Mesothelial cell of epicardium (in vitro differentiated cells): Measurements from ENCODE around the gene CDC42SE1. TPM values are rescaled to one million over a fixed set of nuclear protein-coding genes. Genes with fewer than 3 reads are reported as not detected.
A peak's percentile ranks its signal among the peaks of the same experiment; 100 is the strongest.
"Not testable (repeated sequence)": the region's sequence is repeated elsewhere in the genome, so short reads cannot be mapped to it uniquely, and the experiment has no call there.

Source experiments
- DNase-seq, 2 experiments: peaks; one replicate each; pipeline ENCODE4 v3.0.0; 2021; ENCODE audit warnings: low spot score in 2 of 2; ENCODE audit not compliant: unreplicated experiment in 2 of 2
- H3K27ac Mint-ChIP-seq: 2 replicates; pipeline ENCODE4 v1.8.0; 2021; ENCODE audit warnings: mixed read lengths
- H3K27me3 Mint-ChIP-seq: 2 replicates; pipeline ENCODE4 v1.8.0; 2021; ENCODE audit warnings: low read depth, mixed read lengths
- H3K36me3 Mint-ChIP-seq: 2 replicates; pipeline ENCODE4 v1.8.0; 2021; ENCODE audit warnings: mixed read lengths
- H3K4me1 Mint-ChIP-seq: 2 replicates; pipeline ENCODE4 v1.8.0; 2021; ENCODE audit warnings: mixed read lengths
- H3K4me3 Mint-ChIP-seq: 2 replicates; pipeline ENCODE4 v1.8.0; 2021; ENCODE audit warnings: mild to moderate bottlenecking, moderate library complexity, mixed read lengths
- H3K9me3 Mint-ChIP-seq: 2 replicates; pipeline ENCODE4 v1.8.0; 2021; ENCODE audit warnings: mixed read lengths
- total RNA-seq: library from RNA; stranded (reverse); gene quantifications from 3 replicates; pipeline ENCODE4 v1.2.1, GENCODE V29; 2021
- TF ChIP-seq, protein P1 (sequence below): fragments of 200-600 bp; sonication (generic); IDR thresholded peaks from one replicate; pipeline ENCODE4 v1.5.0; 2021; ENCODE audit warnings: antibody characterized with exemption; ENCODE audit not compliant: unreplicated experiment

CDC42SE1 gene
- 93.4 to 97.8 TPM (median 97.0 TPM) in 3 replicates for total RNA-seq

GRCh38 chr1:151059109-151060006 is at the start of gene CDC42SE1:
Gene CDC42SE1 (minus strand): TSS chr1:151059622. CDS start chr1:151055730, 3,892 bp downstream.
- peaks cover 56% of the 10 kb centered on the region for H3K4me1 Mint-ChIP-seq
- TF ChIP-seq, protein P1, sequence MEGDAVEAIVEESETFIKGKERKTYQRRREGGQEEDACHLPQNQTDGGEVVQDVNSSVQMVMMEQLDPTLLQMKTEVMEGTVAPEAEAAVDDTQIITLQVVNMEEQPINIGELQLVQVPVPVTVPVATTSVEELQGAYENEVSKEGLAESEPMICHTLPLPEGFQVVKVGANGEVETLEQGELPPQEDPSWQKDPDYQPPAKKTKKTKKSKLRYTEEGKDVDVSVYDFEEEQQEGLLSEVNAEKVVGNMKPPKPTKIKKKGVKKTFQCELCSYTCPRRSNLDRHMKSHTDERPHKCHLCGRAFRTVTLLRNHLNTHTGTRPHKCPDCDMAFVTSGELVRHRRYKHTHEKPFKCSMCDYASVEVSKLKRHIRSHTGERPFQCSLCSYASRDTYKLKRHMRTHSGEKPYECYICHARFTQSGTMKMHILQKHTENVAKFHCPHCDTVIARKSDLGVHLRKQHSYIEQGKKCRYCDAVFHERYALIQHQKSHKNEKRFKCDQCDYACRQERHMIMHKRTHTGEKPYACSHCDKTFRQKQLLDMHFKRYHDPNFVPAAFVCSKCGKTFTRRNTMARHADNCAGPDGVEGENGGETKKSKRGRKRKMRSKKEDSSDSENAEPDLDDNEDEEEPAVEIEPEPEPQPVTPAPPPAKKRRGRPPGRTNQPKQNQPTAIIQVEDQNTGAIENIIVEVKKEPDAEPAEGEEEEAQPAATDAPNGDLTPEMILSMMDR = peak; percentile 70
- peak; percentile 74 to 85 for DNase-seq
- no peaks in the 10 kb centered on the region for H3K9me3 Mint-ChIP-seq
- peak within 1 kb of the TSS; percentile 96 for H3K4me3 Mint-ChIP-seq
- H3K27me3 Mint-ChIP-seq = no peaks in the 10 kb centered on the region
- H3K36me3 Mint-ChIP-seq = peaks cover 11% of the 10 kb centered on the region
- peak within 1 kb of the TSS; percentile 98 for H3K27ac Mint-ChIP-seq

GRCh38 chr1:151108331-151108730 is 48.9 kb upstream of the CDC42SE1 start:
- Mint-ChIP-seq H3K36me3 (peaks cover 4% of the 10 kb centered on the region), H3K4me3 (no peak overlapping the region)
- DNase-seq = no peak

GRCh38 chr1:151106894-151107293 is 47.5 kb upstream of the CDC42SE1 start:
- Mint-ChIP-seq H3K4me3 (no peak overlapping the region), H3K27me3 (no peaks in the 10 kb centered on the region), H3K4me1 (peaks cover 5% of the 10 kb centered on the region), H3K9me3 (no peaks in the 10 kb centered on the region), H3K36me3 (peaks cover 4% of the 10 kb centered on the region), H3K27ac (no peak overlapping the region)
- DNase-seq = no peak
- TF ChIP-seq, protein P1 = no peak

More at GRCh38 chr1:151108331-151108730, 48.9 kb upstream of the CDC42SE1 start:
- TF ChIP-seq, protein P1 = no peak
- H3K27ac Mint-ChIP-seq = no peak overlapping the region
- H3K4me1 Mint-ChIP-seq = peaks cover 5% of the 10 kb centered on the region
- no peaks in the 10 kb centered on the region for H3K27me3 Mint-ChIP-seq
- H3K9me3 Mint-ChIP-seq = no peaks in the 10 kb centered on the region

GRCh38 chr1:151104630-151105029 is 45.2 kb upstream of the CDC42SE1 start:
- Mint-ChIP-seq H3K4me3 (no peak overlapping the region), H3K4me1 (peaks cover 5% of the 10 kb centered on the region), H3K9me3 (no peaks in the 10 kb centered on the region), H3K36me3 (peaks cover 6% of the 10 kb centered on the region), H3K27ac (no peak overlapping the region), H3K27me3 (no peaks in the 10 kb centered on the region)
- DNase-seq = no peak
- TF ChIP-seq, protein P1 = no peak

DNA sequence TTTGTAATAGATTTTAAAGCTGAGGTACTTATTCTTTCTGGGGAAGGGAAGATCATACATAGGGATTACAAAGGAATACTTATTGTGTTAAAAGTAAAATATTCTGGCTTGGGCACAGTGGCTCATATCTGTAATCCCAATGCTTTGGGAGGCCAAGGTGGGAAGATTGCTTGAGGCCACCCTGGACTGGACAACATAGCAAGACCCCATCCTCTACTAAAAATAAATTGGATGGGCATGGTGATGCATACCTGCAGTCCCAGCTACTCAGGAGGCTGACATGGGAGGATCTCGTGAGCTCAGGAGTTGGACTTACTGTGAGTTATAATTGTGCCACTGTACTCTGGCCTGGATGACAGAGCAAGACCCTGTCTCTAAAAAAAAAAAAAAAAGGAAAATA is 38.7 kb upstream of the CDC42SE1 start:
- H3K9me3 Mint-ChIP-seq = no peaks in the 10 kb centered on the region
- H3K4me1 Mint-ChIP-seq = no peaks in the 10 kb centered on the region
- DNase-seq = no peak
- H3K27ac Mint-ChIP-seq = no peak overlapping the region
- peaks cover 8% of the 10 kb centered on the region for H3K36me3 Mint-ChIP-seq
- H3K27me3 Mint-ChIP-seq = no peaks in the 10 kb centered on the region
- no peak overlapping the region for H3K4me3 Mint-ChIP-seq
- TF ChIP-seq, protein P1 = no peak

- H3K27ac Mint-ChIP-seq, H3K4me3 Mint-ChIP-seq, H3K9me3 Mint-ChIP-seq, H3K27me3 Mint-ChIP-seq, H3K36me3 Mint-ChIP-seq, H3K4me1 Mint-ChIP-seq, DNase-seq: not testable (repeated sequence)
Observed at GRCh38 chr1:151097426-151097825, 38.0 kb upstream of the CDC42SE1 start.
